GM12864 (cell line): ENCODE results near the gene GNAT1.

Experiments used
- DNase-seq: peaks from one replicate; pipeline ENCODE4 v3.0.0-alpha.2; 2011; ENCODE audit warnings: low read depth
- H3K4me3 ChIP-seq: 2 replicates; pipeline ENCODE4 v1.5.1; 2011; ENCODE audit warnings: mild to moderate bottlenecking, low read depth, low read length, control low read depth
- TF ChIP-seq, protein P1 (sequence below): IDR thresholded peaks from 2 replicates; pipeline ENCODE4 v1.5.1; 2011; ENCODE audit warnings: low read depth, mild to moderate bottlenecking, moderate library complexity, low read length, control low read depth, inconsistent platforms; ENCODE audit errors: missing control alignments

GNAT1 gene

DNA sequence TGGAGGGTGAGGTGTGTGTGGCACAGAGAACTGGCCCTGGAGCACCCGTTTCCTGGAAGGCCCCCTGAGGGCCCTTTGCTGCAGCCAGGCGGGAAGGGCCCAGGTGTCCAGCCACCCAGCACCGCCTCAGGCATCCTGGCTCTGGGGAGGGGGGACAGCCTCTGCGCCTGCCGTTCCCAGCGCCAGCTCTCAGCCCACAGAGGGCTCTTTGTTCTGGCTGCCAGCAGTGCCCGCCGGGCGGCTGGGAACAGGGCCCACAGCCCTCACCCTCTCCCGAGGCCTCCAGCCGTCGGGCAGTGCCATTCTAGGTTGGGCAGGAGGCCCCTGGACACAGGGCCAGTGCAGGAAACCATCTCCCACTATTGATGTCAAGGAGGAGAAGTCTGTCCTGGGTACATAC, 22.0 kb downstream of the GNAT1 start:
- no peak for DNase-seq
- TF ChIP-seq, protein P1, sequence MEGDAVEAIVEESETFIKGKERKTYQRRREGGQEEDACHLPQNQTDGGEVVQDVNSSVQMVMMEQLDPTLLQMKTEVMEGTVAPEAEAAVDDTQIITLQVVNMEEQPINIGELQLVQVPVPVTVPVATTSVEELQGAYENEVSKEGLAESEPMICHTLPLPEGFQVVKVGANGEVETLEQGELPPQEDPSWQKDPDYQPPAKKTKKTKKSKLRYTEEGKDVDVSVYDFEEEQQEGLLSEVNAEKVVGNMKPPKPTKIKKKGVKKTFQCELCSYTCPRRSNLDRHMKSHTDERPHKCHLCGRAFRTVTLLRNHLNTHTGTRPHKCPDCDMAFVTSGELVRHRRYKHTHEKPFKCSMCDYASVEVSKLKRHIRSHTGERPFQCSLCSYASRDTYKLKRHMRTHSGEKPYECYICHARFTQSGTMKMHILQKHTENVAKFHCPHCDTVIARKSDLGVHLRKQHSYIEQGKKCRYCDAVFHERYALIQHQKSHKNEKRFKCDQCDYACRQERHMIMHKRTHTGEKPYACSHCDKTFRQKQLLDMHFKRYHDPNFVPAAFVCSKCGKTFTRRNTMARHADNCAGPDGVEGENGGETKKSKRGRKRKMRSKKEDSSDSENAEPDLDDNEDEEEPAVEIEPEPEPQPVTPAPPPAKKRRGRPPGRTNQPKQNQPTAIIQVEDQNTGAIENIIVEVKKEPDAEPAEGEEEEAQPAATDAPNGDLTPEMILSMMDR, result no peak
- no peak overlapping the region for H3K4me3 ChIP-seq

DNA sequence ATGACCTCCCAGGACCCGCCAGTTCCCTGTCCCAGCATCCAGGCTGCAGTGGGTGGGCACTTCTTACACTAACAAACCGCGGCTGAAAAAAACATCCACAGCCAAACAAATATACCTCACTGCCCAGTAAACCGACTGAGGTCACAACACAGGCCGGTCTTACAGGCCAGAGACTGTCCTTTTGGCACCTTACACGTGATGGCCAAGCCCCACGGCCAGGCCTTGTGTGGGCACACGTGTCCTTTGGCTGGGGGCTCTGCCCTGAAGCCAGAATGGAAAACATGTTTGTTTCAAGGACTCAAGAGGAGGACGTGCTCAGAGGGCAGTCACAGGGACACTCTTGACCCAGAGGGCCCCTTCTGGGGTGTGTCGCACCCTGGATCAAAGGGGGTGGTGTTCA, 23.4 kb downstream of the GNAT1 start:
- no peak overlapping the region for H3K4me3 ChIP-seq
- TF ChIP-seq, protein P1, result no peak
- DNase-seq, result no peak

DNA sequence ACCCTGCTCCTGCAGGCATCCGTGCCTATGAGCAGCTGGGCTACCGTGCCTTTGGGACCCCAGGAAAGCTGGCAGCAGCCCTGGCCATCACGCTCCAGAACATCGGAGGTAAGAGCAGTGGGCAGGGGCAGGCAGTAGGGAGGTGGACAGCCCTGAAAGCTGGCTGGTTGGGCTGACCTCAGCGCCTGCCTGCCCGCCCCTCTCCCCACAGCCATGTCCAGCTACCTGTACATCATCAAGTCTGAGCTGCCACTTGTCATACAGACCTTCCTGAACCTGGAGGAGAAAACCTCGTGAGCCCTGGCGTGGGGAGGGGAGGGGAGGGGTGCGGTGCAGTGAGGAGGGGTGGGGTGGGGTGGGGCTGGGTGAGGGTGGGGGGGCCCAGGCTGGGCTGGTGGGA, 24.1 kb downstream of the GNAT1 start:
- TF ChIP-seq, protein P1, result no peak
- no peak overlapping the region for H3K4me3 ChIP-seq
- no peak for DNase-seq

DNA sequence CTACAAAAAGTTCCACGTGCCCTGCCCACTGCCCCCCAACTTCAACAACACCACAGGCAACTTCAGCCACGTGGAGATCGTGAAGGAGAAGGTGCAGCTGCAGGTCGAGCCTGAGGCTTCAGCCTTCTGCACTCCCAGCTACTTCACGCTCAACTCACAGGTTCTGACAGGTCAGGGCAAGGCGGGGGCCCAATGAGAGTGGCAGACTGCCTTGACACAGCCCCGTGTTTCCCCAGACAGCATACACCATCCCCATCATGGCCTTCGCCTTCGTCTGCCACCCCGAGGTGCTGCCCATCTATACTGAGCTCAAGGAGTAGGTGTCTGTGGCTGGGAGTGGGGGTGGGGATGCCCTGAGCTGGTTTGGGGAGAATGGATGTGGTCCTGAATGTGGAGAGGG, 26.3 kb downstream of the GNAT1 start:
- TF ChIP-seq, protein P1, result no peak
- H3K4me3 ChIP-seq, result no peak overlapping the region
- no peak for DNase-seq

DNA sequence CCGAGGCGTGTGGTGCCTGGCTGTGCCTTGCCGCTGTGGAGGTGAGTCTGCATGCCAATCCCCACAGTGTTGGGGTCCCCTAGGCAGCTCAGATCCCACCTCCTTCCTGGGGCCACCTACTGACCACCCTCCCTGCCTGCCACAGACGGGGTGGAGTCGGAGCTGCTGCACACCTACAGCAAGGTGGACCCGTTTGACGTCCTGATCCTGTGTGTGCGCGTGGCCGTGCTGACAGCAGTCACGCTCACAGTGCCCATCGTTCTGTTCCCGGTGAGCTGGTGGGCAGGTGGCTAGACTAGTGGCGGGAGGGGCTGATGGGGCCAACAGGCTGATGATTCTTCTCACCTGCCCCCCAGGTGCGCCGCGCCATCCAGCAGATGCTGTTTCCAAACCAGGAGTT, 27.0 kb downstream of the GNAT1 start:
- no peak for DNase-seq
- TF ChIP-seq, protein P1, result no peak
- no peak overlapping the region for H3K4me3 ChIP-seq

DNA sequence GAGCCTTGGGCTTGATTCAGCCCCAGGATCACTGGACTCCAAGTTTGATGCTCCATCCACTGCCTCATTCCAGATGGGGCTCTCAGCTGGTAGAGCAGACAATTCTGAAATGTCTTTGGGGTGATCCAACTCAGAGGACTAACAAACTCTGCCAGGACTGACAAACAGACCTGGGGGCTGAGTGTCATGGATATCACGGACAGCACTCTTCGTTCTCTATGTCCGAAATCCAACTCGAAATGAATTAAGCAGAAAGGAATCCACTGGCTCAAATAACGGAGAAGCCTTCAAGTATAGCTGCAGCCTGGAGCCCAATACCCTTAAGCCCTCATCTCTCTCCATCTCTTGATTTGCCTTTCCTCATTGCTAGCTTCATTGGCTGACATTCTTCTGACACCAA, 27.9 kb downstream of the GNAT1 start:
- H3K4me3 ChIP-seq, result no peak overlapping the region
- no peak for DNase-seq
- TF ChIP-seq, protein P1, result no peak

DNA sequence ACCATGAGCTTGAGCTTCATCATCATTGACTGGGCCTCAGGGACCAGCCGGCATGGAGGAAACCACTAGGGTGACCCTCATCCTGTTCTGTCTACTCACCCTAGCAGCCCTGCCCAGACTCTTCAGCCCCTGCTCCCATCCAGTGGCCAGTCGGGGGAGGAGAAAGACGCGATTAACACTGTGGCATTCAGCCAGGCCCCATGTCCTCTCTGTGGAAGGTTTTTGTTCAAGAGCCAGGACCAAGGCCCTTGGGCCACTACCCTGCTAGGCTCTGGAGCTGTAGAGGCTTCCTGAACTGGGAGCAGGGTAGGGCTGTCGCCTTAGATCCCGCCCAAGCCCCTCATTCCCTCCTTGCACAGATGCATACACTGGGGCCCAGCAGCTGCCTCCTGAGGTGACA, 28.7 kb downstream of the GNAT1 start:
- DNase-seq, result no peak
- TF ChIP-seq, protein P1, result no peak
- no peak overlapping the region for H3K4me3 ChIP-seq
